PC-3 (cell line): ENCODE data around the gene SYT6. TPM values are rescaled to one million over a fixed set of nuclear protein-coding genes. Genes with fewer than 3 reads are reported as not detected.

Experiments
- ATAC-seq: fragments of 200-7000 bp; cut with Tn5 transposase; 2 replicates; pipeline ENCODE4 v1.9.1; 2020; ENCODE audit warnings: mild to moderate bottlenecking, moderate library complexity
- BruUV-seq: library from RNA; stranded (reverse); fragments of 400-500 nt; replicated peaks from 2 replicates; lab custom pipeline; 2021; lab: Mats Ljungman, UMichigan
- CTCF ChIA-PET: fragments of 300-600 bp; sonication (Branson Sonifier 250); formaldehyde crosslinking; loops from one replicate; lab custom pipeline; 2022; ENCODE audit warnings: antibody characterized with exemption; lab: Charles Lee
- POLR2A ChIA-PET: fragments of 300-600 bp; sonication (Branson Sonifier 250); formaldehyde crosslinking; loops from one replicate; lab custom pipeline; 2022; ENCODE audit warnings: antibody characterized with exemption; ENCODE audit not compliant: unreplicated experiment; lab: Charles Lee
- DNase-seq: peaks from one replicate; pipeline ENCODE4 v3.0.0-alpha.2; 2015
- H2AFZ ChIP-seq: fragments of 300-600 bp; sonication (generic); 2 replicates; pipeline ENCODE4 v1.6.0; 2016; ENCODE audit warnings: antibody characterized with exemption, low read length
- H3F3A ChIP-seq: fragments of 300-600 bp; sonication (generic); one replicate; pipeline ENCODE4 v1.6.0; 2017; ENCODE audit warnings: antibody characterized with exemption, low read length, control low read depth, mild to moderate bottlenecking; ENCODE audit not compliant: unreplicated experiment
- H3K27ac ChIP-seq: fragments of 300-600 bp; sonication (generic); 2 replicates; pipeline ENCODE4 v1.5.1; 2016; ENCODE audit warnings: mild to moderate bottlenecking, low read length
- H3K27me3 ChIP-seq: fragments of 300-600 bp; sonication (generic); 2 replicates; pipeline ENCODE4 v1.6.1; 2016; ENCODE audit warnings: low read length, mixed read lengths
- H3K36me3 ChIP-seq: fragments of 300-600 bp; sonication (generic); 2 replicates; pipeline ENCODE4 v1.6.1; 2016; ENCODE audit warnings: low read depth, mixed run types, low read length, mixed read lengths
- H3K4me1 ChIP-seq: fragments of 300-600 bp; sonication (generic); 2 replicates; pipeline ENCODE4 v1.5.1; 2016; ENCODE audit warnings: low read length; ENCODE audit not compliant: insufficient read depth
- H3K4me2 ChIP-seq: fragments of 300-600 bp; sonication (generic); 2 replicates; pipeline ENCODE4 v1.6.0; 2016; ENCODE audit warnings: low read length
- H3K4me3 ChIP-seq: fragments of 300-600 bp; sonication (generic); 2 replicates; pipeline ENCODE4 v1.5.1; 2016; ENCODE audit warnings: mild to moderate bottlenecking, low read length, mixed read lengths
- H3K79me2 ChIP-seq: fragments of 300-600 bp; sonication (generic); 2 replicates; pipeline ENCODE4 v1.6.1; 2017; ENCODE audit warnings: low read length, mixed read lengths
- H3K9ac ChIP-seq: fragments of 300-600 bp; sonication (generic); 2 replicates; pipeline ENCODE4 v1.6.0; 2016; ENCODE audit warnings: mild to moderate bottlenecking, low read length
- H3K9me2 ChIP-seq: fragments of 300-600 bp; sonication (generic); replicated peaks from 2 replicates; pipeline ENCODE4 v1.6.1; 2016; ENCODE audit warnings: mixed run types, low read length, mixed read lengths
- H3K9me3 ChIP-seq: fragments of 300-600 bp; sonication (generic); 2 replicates; pipeline ENCODE4 v1.6.1; 2016; ENCODE audit warnings: low read length, mixed read lengths
- H4K20me1 ChIP-seq: fragments of 300-600 bp; sonication (generic); 2 replicates; pipeline ENCODE4 v1.6.1; 2016; ENCODE audit warnings: low read length, mixed read lengths
- CTCF ChIP-seq: fragments of 300-600 bp; sonication (generic); conservative IDR thresholded peaks from 2 replicates; pipeline ENCODE4 v1.5.1; 2017; ENCODE audit warnings: antibody characterized with exemption, low read depth, mild to moderate bottlenecking, low read length
- EZH2 ChIP-seq: fragments of 300-600 bp; sonication (generic); IDR thresholded peaks from one replicate; pipeline ENCODE4 v1.6.1; 2017; ENCODE audit warnings: antibody characterized with exemption, mild to moderate bottlenecking, low read length; ENCODE audit not compliant: unreplicated experiment
- EZH2phosphoT487 ChIP-seq: fragments of 300-600 bp; sonication (generic); IDR thresholded peaks from 2 replicates; pipeline ENCODE4 v1.6.1; 2018; ENCODE audit warnings: mild to moderate bottlenecking, antibody characterized with exemption, low read length, borderline replicate concordance
- intact Hi-C: fragments of 100-400 bp; cut with micrococcal nuclease; formaldehyde crosslinking; loops from 2 replicates; pipeline ENCODE4 v1.9.0; 2023
- total RNA-seq: library from RNA; depleted of rRNA; stranded (reverse); fragments of >200 nt; gene quantifications from 2 replicates; pipeline ENCODE4 v1.2.3, GENCODE V29; 2014

Gene SYT6
- total RNA-seq, 1 experiment from 2014 or later, result not detected

- BruUV-seq, result no TSS peak
- H3K4me1 ChIP-seq, result no peaks in the 10 kb centered on the region
- H3K9me2 ChIP-seq, result no peaks in the 10 kb centered on the region
- H4K20me1 ChIP-seq, result no peaks in the 10 kb centered on the region
- no peak for TF ChIP-seq EZH2phosphoT487
- TF ChIP-seq CTCF, result no peak
- TF ChIP-seq EZH2, result no peak
- no peak overlapping the region for H2AFZ ChIP-seq
- H3K4me2 ChIP-seq, result no peak overlapping the region
- no peak overlapping the region for H3K9ac ChIP-seq
- H3K27ac ChIP-seq, result no peak overlapping the region
- H3F3A ChIP-seq, result no peaks in the 10 kb centered on the region
- intact Hi-C loops, result no loop called here
- ATAC-seq (no peak), DNase-seq (no peak)
- no peak overlapping the region for H3K4me3 ChIP-seq
- no peaks in the 10 kb centered on the region for H3K79me2 ChIP-seq
- H3K36me3 ChIP-seq, result no peaks in the 10 kb centered on the region
- CTCF ChIA-PET, result no interaction called here
- H3K9me3 ChIP-seq, result no peaks in the 10 kb centered on the region
- H3K27me3 ChIP-seq, result peaks cover 11% of the 10 kb centered on the region; the same call in 1 of the 2 replicates
- POLR2A ChIA-PET, result no interaction called here
These were observed 13.6 kb upstream of the SYT6 start for GRCh38 chr1:114167226-114167625.

- H3K4me1 ChIP-seq, result no peaks in the 10 kb centered on the region
- POLR2A ChIA-PET, result no interaction called here
These were observed 11.3 kb upstream of the SYT6 start for GRCh38 chr1:114164840-114165543.

More at GRCh38 chr1:114164840-114165543, 11.3 kb upstream of the SYT6 start:
- Histone ChIP-seq H3K79me2 (no peaks in the 10 kb centered on the region), H3K9me2 (no peaks in the 10 kb centered on the region), H3K36me3 (no peaks in the 10 kb centered on the region), H3K4me2 (no peak overlapping the region), H3K9me3 (no peaks in the 10 kb centered on the region), H3F3A (no peaks in the 10 kb centered on the region), H3K4me3 (no peak overlapping the region), H2AFZ (no peak overlapping the region), H3K27ac (no peak overlapping the region), H3K9ac (no peak overlapping the region), H4K20me1 (no peaks in the 10 kb centered on the region), H3K27me3 (peaks cover 28% of the 10 kb centered on the region)
- ATAC-seq, result no peak
- no TSS peak for BruUV-seq
- intact Hi-C loops, result no loop called here
- TF ChIP-seq EZH2 (no peak), EZH2phosphoT487 (no peak), CTCF (no peak)
- no peak for DNase-seq
- CTCF ChIA-PET, result no interaction called here
